ENCODE measurements around the gene MED13. TPM values are rescaled to one million over a fixed set of nuclear protein-coding genes. Genes with fewer than 3 reads are reported as not detected.

MED13 gene
- 100 to 1,000 TPM in 2 of 4 donors, 10 to 100 TPM in 2; 62.4 to 166 (median 111) TPM for total RNA-seq

GRCh38 chr17:62064791-62065563, at the start of gene MED13:
Gene MED13, minus strand, starts transcription at chr17:62065278. Its CDS starts 73 bp downstream, at chr17:62065205.
- WGBS, 2 donors = 0% methylated on average over 45 to 56 of the region's 79 CpGs
- peak; percentile 37 to 47 for DNase-seq (ENCODE audit: low spot score in 2 of 2)
- no peaks in the 10 kb centered on the region for H3K9me3 ChIP-seq
- H3K4me3 ChIP-seq = peak within 1 kb of the TSS; percentile 64 to 96 (median 79)
- H3K27me3 ChIP-seq = no peaks in the 10 kb centered on the region
- H3K36me3 ChIP-seq = peaks cover 0 to 10% (median 0%) of the 10 kb centered on the region in 3 donors
- TF ChIP-seq EP300 (IDR thresholded peaks at IDR 0.05) (peak in 1 of 2 donors; percentile 13), CTCF (IDR thresholded peaks at IDR 0.05) (peak in 1 of 5 experiments; percentile 8), POLR2A (IDR thresholded peaks at IDR 0.05) (no peak)
- H3K27ac ChIP-seq = peak within 1 kb of the TSS; percentile 85 to 99 (median 96)
- H3K4me1 ChIP-seq = peaks cover 0 to 44% (median 23%) of the 10 kb centered on the region in 4 donors

- Histone ChIP-seq H3K27me3 (no peaks in the 10 kb centered on the region), H3K36me3 (no peaks in the 10 kb centered on the region), H3K4me3 (no peak overlapping the region), H3K27ac (no peak overlapping the region), H3K4me1 (no peaks in the 10 kb centered on the region), H3K9me3 (peaks cover 0 to 5% (median 0%) of the 10 kb centered on the region in 4 donors)
- WGBS, 2 donors = 72 to 78% methylated on average over 2 of the region's 2 CpGs
- TF ChIP-seq EP300 (IDR thresholded peaks at IDR 0.05) (no peak), POLR2A (IDR thresholded peaks at IDR 0.05) (no peak), CTCF (IDR thresholded peaks at IDR 0.05) (no peak)
- no peak for DNase-seq (ENCODE audit: low spot score in 2 of 2)
Measured at GRCh38 chr17:62112229-62112628, 47.2 kb upstream of the MED13 start.

GRCh38 chr17:62111562-62112171, 46.6 kb upstream of the MED13 start:
- no peaks in the 10 kb centered on the region for H3K4me1 ChIP-seq
- H3K27ac ChIP-seq = no peak overlapping the region
- H3K4me3 ChIP-seq = no peak overlapping the region
- no peak for DNase-seq (ENCODE audit: low spot score in 2 of 2)
- H3K9me3 ChIP-seq = peaks cover 0 to 5% (median 0%) of the 10 kb centered on the region in 4 donors
- 39 to 47% methylated on average over 7 of the region's 7 CpGs for WGBS, 2 donors
- TF ChIP-seq EP300 (IDR thresholded peaks at IDR 0.05) (no peak), POLR2A (IDR thresholded peaks at IDR 0.05) (no peak), CTCF (IDR thresholded peaks at IDR 0.05) (no peak)
- H3K27me3 ChIP-seq = no peaks in the 10 kb centered on the region
- no peaks in the 10 kb centered on the region for H3K36me3 ChIP-seq

- Histone ChIP-seq H3K36me3 (no peaks in the 10 kb centered on the region), H3K4me3 (no peak overlapping the region), H3K9me3 (peaks cover 0 to 5% (median 0%) of the 10 kb centered on the region in 4 donors), H3K27me3 (no peaks in the 10 kb centered on the region), H3K27ac (no peak overlapping the region), H3K4me1 (no peaks in the 10 kb centered on the region)
- DNase-seq (ENCODE audit: low spot score in 2 of 2) = no peak
- TF ChIP-seq EP300 (IDR thresholded peaks at IDR 0.05) = no peak
- TF ChIP-seq CTCF (IDR thresholded peaks at IDR 0.05) = no peak
- no peak for TF ChIP-seq POLR2A (IDR thresholded peaks at IDR 0.05)
- WGBS, 2 donors = 75 to 80% methylated on average over 3 of the region's 3 CpGs
Measured at GRCh38 chr17:62110923-62111484, 45.9 kb upstream of the MED13 start.

- Histone ChIP-seq H3K9me3 (peaks cover 0 to 5% (median 0%) of the 10 kb centered on the region in 4 donors), H3K36me3 (no peaks in the 10 kb centered on the region), H3K4me1 (no peaks in the 10 kb centered on the region), H3K4me3 (no peak overlapping the region), H3K27ac (no peak overlapping the region), H3K27me3 (no peaks in the 10 kb centered on the region)
- TF ChIP-seq EP300 (IDR thresholded peaks at IDR 0.05) (no peak), POLR2A (IDR thresholded peaks at IDR 0.05) (no peak), CTCF (IDR thresholded peaks at IDR 0.05) (no peak)
- 77 to 78% methylated on average over 4 of the region's 4 CpGs for WGBS, 2 donors
- DNase-seq (ENCODE audit: low spot score in 2 of 2) = no peak
Measured at GRCh38 chr17:62109924-62110323, 44.8 kb upstream of the MED13 start.
